AG04449 (cell line): Measurements from ENCODE around the gene CCR1.
A peak's percentile ranks its signal among the peaks of the same experiment; 100 is the strongest.
"Not testable (repeated sequence)": the region's sequence is repeated elsewhere in the genome, so short reads cannot be mapped to it uniquely, and the experiment has no call there.

Experiments used
- CTCF ChIA-PET: fragments of 350-600 bp; formaldehyde crosslinking; extraction: SDS; loops from one replicate; lab custom pipeline; 2021; ENCODE audit warnings: antibody characterized with exemption; lab: Yijun Ruan, JAX
- POLR2A ChIA-PET: fragments of 400-600, 350-600 bp; formaldehyde crosslinking; extraction: SDS; loops from one replicate; lab custom pipeline; 2020; ENCODE audit warnings: antibody characterized with exemption, inconsistent platforms; lab: Yijun Ruan, JAX
- DNase-seq: peaks from one replicate; pipeline ENCODE4 v3.0.0-alpha.2; 2010; ENCODE audit warnings: low read depth, low spot score
- H3K4me3 ChIP-seq: 2 replicates; pipeline ENCODE4 v1.5.1; 2011; ENCODE audit warnings: low read depth, mild to moderate bottlenecking, control low read depth, low read length
- TF ChIP-seq, protein P1 (sequence below): IDR thresholded peaks from one replicate; pipeline ENCODE4 v1.5.1; 2011; ENCODE audit warnings: mild to moderate bottlenecking, moderate library complexity, low read length, control low read depth, inconsistent platforms; ENCODE audit not compliant: insufficient read depth; ENCODE audit errors: missing control alignments

Gene CCR1

DNA sequence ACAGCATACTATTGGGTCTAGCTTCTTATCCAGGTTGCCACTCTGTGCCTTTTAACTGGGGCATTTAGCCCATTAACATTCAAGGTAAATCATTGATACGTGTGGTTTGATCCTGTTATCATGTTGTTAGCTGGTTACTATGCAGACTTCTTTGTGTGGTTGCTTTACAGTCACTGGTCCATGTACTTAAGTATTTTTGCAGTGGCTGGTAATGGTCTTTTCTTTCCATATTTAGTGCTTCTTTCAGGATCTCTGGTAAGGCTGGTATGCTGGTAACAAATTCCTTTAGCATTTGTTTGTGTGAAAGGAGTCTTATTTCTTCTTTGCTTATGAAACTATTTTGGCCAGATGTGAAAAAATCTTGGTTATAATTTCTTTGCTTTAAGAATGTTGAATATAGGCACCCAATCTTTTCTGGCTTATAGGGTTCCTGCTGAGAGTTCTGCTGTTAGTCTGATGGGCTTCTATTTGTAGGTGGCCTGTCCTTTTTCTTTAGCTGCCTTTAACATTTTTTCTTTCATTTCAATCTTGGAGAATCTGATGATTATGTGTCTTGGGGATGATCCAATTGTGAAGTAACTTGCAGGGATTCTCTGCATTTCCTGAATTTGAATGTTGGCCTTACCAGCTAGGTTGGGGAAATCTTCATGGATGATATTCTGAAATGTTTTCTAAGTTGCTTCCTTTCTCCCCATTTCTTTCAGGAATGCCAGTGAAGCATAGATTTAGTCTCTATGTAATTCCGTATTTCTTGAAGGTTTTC is 39.3 kb downstream of the CCR1 start:
- TF ChIP-seq, protein P1, sequence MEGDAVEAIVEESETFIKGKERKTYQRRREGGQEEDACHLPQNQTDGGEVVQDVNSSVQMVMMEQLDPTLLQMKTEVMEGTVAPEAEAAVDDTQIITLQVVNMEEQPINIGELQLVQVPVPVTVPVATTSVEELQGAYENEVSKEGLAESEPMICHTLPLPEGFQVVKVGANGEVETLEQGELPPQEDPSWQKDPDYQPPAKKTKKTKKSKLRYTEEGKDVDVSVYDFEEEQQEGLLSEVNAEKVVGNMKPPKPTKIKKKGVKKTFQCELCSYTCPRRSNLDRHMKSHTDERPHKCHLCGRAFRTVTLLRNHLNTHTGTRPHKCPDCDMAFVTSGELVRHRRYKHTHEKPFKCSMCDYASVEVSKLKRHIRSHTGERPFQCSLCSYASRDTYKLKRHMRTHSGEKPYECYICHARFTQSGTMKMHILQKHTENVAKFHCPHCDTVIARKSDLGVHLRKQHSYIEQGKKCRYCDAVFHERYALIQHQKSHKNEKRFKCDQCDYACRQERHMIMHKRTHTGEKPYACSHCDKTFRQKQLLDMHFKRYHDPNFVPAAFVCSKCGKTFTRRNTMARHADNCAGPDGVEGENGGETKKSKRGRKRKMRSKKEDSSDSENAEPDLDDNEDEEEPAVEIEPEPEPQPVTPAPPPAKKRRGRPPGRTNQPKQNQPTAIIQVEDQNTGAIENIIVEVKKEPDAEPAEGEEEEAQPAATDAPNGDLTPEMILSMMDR: no peak
- ChIA-PET CTCF (no interaction called here), POLR2A (no interaction called here)
- peak; percentile 9 for DNase-seq
- H3K4me3 ChIP-seq: no peak overlapping the region

DNA sequence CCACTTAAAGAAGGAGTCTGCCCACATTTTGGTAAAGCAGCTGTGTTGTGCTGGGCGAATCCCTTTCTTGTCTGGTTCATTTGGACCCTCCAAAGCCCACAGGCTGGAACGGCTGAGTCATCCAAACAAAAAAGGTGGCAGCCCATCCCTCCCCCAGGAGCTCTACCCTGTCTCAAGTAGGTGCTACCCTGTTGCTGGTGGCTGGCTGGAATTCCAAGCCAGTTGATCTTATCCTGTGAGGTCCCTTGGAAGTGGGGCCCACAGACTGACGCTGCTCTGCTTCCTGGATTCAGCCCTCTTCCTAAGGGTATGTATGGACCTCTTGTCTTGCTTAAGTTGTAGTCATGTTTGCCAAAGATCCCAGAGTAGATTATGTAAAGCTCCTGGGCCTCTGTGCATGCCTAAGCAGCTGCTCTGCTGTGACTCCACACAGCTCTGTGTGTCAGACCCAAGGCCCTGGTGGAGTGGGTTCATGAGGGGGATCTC is 44.5 kb downstream of the CCR1 start:
- ChIA-PET POLR2A (no interaction called here), CTCF (no interaction called here)
- TF ChIP-seq, protein P1: no peak
- no peak for DNase-seq
- H3K4me3 ChIP-seq: no peak overlapping the region

DNA sequence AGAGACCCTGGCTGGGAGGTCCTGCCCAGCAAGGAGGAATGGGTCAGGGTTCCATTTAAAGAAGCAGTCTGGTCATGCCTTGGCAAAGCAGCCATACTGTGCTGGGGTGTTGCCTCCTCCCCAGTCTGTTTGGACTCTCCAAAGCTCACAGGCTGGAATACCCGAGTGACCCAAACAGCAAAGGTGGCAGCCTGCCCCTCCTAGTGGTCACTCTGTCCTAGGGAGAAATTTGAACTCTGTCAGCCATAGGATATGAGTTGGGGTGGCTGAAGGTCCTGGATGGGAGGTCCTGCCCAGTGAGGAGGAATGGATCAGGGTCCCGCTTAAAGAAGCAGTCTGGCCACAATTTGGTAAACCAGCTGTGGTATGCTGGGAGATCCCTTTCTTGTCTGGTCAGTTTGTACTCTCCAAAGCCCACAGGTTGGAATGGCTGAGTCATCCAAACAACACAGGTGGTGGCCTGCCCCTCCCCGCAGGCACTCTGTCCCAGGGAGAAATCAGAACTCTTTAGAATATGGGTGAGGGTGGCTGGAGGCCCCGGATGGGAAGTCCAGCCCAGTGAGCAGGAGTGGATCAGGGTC is 45.0 kb downstream of the CCR1 start:
- ChIA-PET POLR2A (no interaction called here), CTCF (no interaction called here)
- TF ChIP-seq, protein P1: no peak
- DNase-seq: no peak
- no peak overlapping the region for H3K4me3 ChIP-seq

DNA sequence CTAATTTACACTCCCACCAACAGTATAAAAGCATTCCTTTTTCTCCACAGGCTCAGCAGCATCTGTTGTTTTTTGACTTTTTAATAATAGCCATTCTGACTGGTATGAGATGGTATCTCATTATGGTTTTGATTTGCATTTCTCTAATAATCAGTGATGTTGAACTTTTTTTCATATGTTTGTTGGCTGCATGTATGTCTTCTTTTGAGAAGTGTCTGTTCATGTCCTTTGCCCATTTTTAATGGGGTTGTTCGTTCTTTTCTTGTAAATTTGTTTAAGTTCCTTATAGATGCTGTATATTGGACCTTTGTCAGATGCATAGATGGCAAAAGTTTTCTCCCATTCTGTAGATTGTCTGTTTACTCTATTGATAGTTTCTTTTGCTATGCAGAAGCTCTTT is 50.4 kb downstream of the CCR1 start:
- H3K4me3 ChIP-seq, POLR2A ChIA-PET, CTCF ChIA-PET, DNase-seq: not testable (repeated sequence)

DNA sequence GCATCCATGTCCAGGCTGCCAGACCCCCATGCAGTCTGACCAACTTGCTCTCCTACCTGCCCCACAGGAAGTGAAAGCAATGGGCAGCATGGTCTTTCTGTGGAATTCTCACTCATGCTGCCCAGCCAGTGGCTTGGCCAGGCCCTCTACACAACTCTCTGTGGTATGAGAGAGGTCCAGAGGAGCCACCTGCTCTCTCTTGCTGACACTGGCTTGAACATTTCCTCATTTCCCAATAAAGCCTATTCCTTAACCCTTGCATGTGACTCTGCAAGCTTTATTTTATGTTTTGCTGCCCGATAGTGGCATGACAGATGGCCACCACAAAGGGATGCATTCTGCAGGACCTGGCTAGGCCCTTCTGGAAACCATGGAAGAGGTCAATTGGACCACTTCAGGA is 53.8 kb downstream of the CCR1 start:
- TF ChIP-seq, protein P1: no peak
- CTCF ChIA-PET: no interaction called here
- POLR2A ChIA-PET: no interaction called here
- DNase-seq: no peak
- no peak overlapping the region for H3K4me3 ChIP-seq
